SK-N-SH treated with all-trans-retinoic acid at 6 μM for 48 hours (cell line): ENCODE measurements around the gene ODAPH.

Source experiments
- ARNTL ChIP-seq: fragments of 450-650 bp; formaldehyde crosslinking; IDR thresholded peaks from 2 replicates; pipeline ENCODE4 v1.5.0; 2020; ENCODE audit warnings: low read depth, mild to moderate bottlenecking, moderate library complexity, borderline replicate concordance
- BACH2 ChIP-seq: fragments of 250-450 bp; sonication (Bioruptor Pico); IDR thresholded peaks from 2 replicates; pipeline ENCODE4 v1.9.0; 2021; ENCODE audit warnings: mild to moderate bottlenecking, borderline replicate concordance
- CREB5 ChIP-seq: fragments of 250-450 bp; sonication (Bioruptor Pico); IDR thresholded peaks from 2 replicates; pipeline ENCODE4 v1.5.1; 2020; ENCODE audit warnings: low read depth, mild to moderate bottlenecking, moderate library complexity
- CSDC2 ChIP-seq: fragments of 250-450 bp; sonication (Bioruptor Pico); IDR thresholded peaks from 2 replicates; pipeline ENCODE4 v1.5.0; 2020; ENCODE audit warnings: mild to moderate bottlenecking, moderate library complexity
- OSR1 ChIP-seq: fragments of 250-450 bp; sonication (Bioruptor Pico); IDR thresholded peaks from 2 replicates; pipeline ENCODE4 v1.8.0; 2022; ENCODE audit warnings: moderate library complexity, mild to moderate bottlenecking, inconsistent platforms
- PATZ1 ChIP-seq: fragments of 250-450 bp; sonication (Bioruptor Pico); IDR thresholded peaks from 2 replicates; pipeline ENCODE4 v1.8.0; 2020; ENCODE audit warnings: mild to moderate bottlenecking, moderate library complexity, borderline replicate concordance
- RARB ChIP-seq: fragments of 250-450 bp; sonication (Bioruptor Pico); IDR thresholded peaks from 2 replicates; pipeline ENCODE4 v1.8.0; 2021; ENCODE audit warnings: mild to moderate bottlenecking, moderate library complexity
- SNAI2 ChIP-seq: fragments of 250-450 bp; sonication (Bioruptor Pico); IDR thresholded peaks from 2 replicates; pipeline ENCODE4 v1.5.0; 2020; ENCODE audit warnings: mild to moderate bottlenecking, moderate library complexity
- TOX ChIP-seq: fragments of 250-450 bp; sonication (Bioruptor Pico); IDR thresholded peaks from 2 replicates; pipeline ENCODE4 v1.8.0; 2021; ENCODE audit warnings: mild to moderate bottlenecking, moderate library complexity, borderline replicate concordance
- ZC3H10 ChIP-seq: fragments of 250-450 bp; sonication (Bioruptor Pico); IDR thresholded peaks from 2 replicates; pipeline ENCODE4 v1.5.1; 2021; ENCODE audit warnings: mild to moderate bottlenecking, moderate library complexity
- ZFP3 ChIP-seq: fragments of 250-450 bp; sonication (Bioruptor Pico); IDR thresholded peaks from 2 replicates; pipeline ENCODE4 v1.5.0; 2020; ENCODE audit warnings: mild to moderate bottlenecking, moderate library complexity
- ZFP30 ChIP-seq: fragments of 450-650 bp; formaldehyde crosslinking; IDR thresholded peaks from 2 replicates; pipeline ENCODE4 v1.5.0; 2022; ENCODE audit warnings: mild to moderate bottlenecking, moderate library complexity
- ZNF70 ChIP-seq: fragments of 450-650 bp; formaldehyde crosslinking; IDR thresholded peaks from 2 replicates; pipeline ENCODE4 v1.5.0; 2020; ENCODE audit warnings: mild to moderate bottlenecking, moderate library complexity
- TF ChIP-seq, protein P1 (sequence below): fragments of 250-450 bp; sonication (Bioruptor Pico); IDR thresholded peaks from 2 replicates; pipeline ENCODE4 v1.8.0; 2021; ENCODE audit warnings: low read depth, mild to moderate bottlenecking, moderate library complexity, borderline replicate concordance

DNA sequence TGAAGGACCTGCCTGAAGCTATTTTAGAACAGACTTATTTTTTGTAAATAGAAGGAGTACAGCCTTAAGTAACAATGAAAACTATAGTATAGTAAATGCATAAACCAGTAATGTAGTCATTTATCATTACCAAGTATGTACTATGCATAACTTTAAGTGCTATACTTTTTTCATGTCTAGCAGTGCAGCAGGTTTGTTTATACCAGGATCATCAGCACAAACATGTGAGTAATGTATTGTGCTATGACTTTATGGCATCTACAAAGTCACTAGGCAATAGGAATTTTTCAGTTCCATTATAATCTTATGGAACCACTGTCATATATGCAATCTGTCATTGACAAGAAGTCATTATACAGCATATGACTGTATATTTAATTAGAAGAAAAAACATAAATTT is 3.4 kb upstream of the ODAPH start:
- TF ChIP-seq ZFP3 (CRISPR knock-in tag) (no peak), RARB (CRISPR knock-in tag) (no peak), CREB5 (CRISPR knock-in tag) (no peak), BACH2 (CRISPR knock-in tag) (no peak), TOX (CRISPR knock-in tag) (no peak), ZC3H10 (CRISPR knock-in tag) (no peak), PATZ1 (CRISPR knock-in tag) (no peak), ZNF70 (CRISPR knock-in tag) (no peak), ARNTL (CRISPR knock-in tag) (no peak), CSDC2 (CRISPR knock-in tag) (no peak), OSR1 (CRISPR knock-in tag) (no peak), ZFP30 (CRISPR knock-in tag) (no peak), SNAI2 (CRISPR knock-in tag) (no peak)
- TF ChIP-seq, protein P1, sequence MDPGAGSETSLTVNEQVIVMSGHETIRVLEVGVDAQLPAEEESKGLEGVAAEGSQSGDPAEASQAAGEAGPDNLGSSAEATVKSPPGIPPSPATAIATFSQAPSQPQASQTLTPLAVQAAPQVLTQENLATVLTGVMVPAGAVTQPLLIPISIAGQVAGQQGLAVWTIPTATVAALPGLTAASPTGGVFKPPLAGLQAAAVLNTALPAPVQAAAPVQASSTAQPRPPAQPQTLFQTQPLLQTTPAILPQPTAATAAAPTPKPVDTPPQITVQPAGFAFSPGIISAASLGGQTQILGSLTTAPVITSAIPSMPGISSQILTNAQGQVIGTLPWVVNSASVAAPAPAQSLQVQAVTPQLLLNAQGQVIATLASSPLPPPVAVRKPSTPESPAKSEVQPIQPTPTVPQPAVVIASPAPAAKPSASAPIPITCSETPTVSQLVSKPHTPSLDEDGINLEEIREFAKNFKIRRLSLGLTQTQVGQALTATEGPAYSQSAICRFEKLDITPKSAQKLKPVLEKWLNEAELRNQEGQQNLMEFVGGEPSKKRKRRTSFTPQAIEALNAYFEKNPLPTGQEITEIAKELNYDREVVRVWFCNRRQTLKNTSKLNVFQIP, result no peak
